Measurements from ENCODE around the gene XRCC5.

The XRCC5 gene

GRCh38 chr2:216233281-216233995, 124.3 kb downstream of the XRCC5 start:
- no peak for DNase-seq (ENCODE audit: low spot score)

DNA sequence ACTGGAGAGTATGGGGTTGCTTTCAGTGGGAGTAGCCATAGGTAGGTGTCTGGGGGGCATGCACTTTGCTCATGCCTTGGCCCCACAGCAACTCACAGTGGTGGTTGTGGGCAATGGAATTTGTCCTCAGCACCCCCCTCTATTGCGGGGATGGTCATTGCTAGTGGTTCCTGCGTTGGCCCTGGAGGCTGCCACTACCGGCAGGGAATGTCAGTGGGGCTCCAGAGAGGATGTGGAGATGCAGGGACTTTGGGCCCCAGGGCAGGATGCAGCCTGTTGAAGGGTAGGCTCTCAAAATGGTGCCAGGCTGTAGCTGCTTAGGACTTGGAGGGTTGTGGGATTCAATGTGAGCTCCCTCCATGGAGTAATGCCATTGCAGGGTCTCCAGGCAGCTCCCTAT, 125.0 kb downstream of the XRCC5 start:
- no peak for DNase-seq (ENCODE audit: low spot score)

DNA sequence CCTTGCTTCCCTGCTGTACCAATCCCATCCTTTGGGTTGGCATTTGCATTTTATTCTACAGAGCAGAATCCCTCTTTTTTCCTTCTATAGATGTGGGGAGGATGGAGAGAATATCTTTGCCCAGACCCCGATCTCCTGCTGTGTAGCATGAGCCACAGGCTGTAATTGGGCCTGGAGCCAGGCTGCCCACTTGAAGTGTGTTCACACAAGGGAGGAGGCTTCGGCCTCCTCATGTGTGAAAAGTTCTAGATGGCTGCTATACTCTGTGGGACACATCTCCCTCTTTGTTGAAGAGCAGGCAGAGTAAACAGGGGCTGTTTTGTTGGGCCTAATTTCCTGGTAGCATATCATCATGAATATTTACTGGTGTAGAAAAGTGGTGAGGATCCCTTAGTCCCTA, 126.3 kb downstream of the XRCC5 start:
- no peak for DNase-seq (ENCODE audit: low spot score)

- no peak for DNase-seq (ENCODE audit: low spot score)
Measured at GRCh38 chr2:216235896-216236295, 126.7 kb downstream of the XRCC5 start.

GRCh38 chr2:216236486-216236885, 127.3 kb downstream of the XRCC5 start:
- no peak for DNase-seq (ENCODE audit: low spot score)

GRCh38 chr2:216242365-216242764, 133.2 kb downstream of the XRCC5 start:
- peak; percentile 53 for DNase-seq (ENCODE audit: low spot score)

- DNase-seq (ENCODE audit: low spot score) = no peak
Measured at GRCh38 chr2:216243026-216243425, 133.9 kb downstream of the XRCC5 start.

- no peak for DNase-seq (ENCODE audit: low spot score)
Measured at GRCh38 chr2:216245391-216245975, 136.3 kb downstream of the XRCC5 start.

- DNase-seq (ENCODE audit: low spot score) = no peak
Measured at GRCh38 chr2:216246766-216247165, 137.6 kb downstream of the XRCC5 start.

All from D341Med (cell line).